HPDE6-E6E7 (cell line): Measurements from ENCODE around the gene AFF2.

ENCODE experiments used
- DNase-seq: peaks from one replicate; pipeline ENCODE4 v3.0.0; 2011; ENCODE audit warnings: missing footprints; ENCODE audit errors: extremely low spot score

AFF2 gene

DNA sequence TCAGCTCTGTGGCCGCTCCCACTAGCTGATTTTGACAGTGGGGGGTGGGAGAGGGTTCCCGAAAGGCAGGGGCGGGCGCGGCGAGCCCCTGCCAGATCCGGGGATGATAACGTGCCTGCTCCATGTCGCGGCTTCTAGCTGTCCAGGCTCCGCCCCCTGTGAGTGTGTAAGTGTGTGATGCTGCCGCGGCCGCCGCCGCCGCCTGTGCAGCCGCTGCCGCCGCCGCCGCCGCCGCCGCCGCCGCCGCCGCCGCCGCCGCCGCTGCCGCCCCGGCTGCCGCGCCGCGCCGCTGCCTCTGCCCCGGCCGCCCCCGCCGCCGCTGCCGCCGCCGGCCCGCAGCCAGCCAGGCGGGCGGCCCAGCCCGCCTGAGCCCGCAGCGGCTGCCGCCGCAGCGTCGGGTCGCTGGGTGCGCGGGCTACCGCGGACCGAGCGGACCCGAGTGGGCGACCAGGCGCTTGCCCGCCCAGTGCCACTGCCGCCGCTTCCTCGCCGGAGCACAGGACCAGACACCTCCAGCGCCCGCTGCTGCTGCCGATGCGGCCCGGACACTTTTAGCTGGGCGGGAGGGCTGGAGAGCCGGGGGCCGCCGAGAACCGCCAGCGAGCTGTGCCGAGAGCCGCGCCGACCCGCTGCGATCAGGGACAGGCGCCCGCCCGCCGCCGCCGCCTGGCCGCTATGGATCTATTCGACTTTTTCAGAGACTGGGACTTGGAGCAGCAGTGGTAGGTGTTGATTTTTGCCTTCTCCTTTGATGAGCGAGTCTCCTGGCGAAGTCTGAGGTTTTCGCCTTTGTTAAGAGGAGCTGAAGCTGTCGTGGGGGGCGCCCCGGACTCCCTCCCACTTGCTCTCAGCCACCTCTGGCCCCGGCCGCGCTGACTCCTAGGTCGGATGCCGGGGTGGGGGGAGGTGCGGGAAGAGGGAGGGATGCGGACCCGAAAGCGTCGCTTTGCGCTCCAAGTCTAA lies at the start of gene AFF2:
AFF2 (plus strand) TSS at position 195 of the 963 bp plus-strand sequence; CDS start at position 676, 481 bp downstream.
- no peak for DNase-seq

DNA sequence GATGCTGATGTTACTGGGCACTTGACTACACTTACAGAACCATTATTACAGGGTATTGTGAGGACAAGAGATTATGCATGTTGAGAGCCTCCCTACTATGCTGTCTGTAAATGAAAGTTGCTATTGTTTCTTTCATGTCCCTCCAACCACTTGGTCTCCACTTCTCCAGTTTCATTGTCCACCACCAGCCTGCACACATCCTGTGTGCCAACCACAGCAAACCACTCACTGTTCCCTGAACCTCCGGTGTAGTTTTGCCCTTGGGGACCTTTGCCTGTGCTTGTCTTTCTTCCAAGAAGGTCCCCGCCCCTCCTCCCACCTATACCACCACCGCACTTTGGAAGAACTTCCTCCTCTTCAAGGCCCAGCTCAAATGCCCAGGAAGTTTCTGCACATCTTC lies 43.1 kb upstream of the AFF2 start:
- DNase-seq, result no peak

DNA sequence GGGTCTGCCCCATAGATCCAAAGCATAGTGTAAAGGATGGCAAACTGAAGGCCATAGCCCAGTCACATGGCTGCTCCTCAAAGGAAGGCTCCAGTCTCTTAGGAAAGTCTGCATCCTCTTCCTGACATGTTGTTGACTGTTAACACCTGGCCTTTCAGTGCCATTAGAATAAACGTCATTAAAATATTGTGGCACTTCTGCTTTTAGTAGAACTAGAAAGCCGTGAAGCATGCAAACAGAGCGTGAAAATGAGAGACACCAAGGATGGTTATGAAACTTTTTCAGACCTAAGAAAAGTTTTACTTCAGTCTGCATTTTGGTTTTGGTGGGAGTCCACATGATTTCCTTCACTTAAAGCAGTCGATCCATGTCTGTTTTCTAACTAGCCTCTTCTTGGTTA lies 41.1 kb upstream of the AFF2 start:
- DNase-seq, result no peak

DNA sequence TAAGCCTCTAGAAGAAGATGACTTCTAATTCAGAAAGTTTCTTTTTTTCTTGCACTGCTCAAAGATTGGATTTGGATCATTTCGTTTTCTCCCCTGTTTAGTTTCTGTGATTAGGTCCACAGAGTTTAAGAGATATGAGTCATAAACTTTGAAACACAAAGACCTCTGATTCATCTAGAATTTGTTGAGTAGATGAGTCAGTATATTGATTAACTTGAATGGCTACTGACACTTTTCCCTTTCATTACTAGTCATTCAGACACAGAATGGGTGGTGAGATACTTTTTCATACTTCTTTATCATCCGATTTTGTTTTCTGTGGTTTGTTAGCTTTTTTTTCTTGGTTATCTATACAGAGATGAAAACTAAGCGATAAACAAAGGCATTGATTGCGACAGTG lies 34.1 kb upstream of the AFF2 start:
- no peak for DNase-seq

DNA sequence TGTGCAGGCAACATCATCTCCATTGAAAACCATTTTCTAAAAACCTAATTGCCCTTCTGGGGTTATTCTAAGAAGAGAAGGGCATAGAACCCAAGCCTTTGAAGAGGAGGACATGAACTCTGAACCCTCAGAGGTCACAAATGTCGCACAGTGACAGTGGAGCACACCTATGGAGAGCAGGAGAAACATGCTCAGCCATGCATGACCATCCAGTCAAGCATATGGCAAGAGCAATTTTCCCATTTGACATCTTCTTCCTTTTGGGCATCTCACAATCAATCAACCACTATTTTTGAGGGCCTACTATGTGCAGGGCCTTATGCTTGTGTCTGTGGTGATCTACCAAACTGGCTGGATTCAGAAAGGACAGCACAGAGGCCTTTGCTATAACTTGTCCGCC lies 30.1 kb upstream of the AFF2 start:
- DNase-seq, result no peak

DNA sequence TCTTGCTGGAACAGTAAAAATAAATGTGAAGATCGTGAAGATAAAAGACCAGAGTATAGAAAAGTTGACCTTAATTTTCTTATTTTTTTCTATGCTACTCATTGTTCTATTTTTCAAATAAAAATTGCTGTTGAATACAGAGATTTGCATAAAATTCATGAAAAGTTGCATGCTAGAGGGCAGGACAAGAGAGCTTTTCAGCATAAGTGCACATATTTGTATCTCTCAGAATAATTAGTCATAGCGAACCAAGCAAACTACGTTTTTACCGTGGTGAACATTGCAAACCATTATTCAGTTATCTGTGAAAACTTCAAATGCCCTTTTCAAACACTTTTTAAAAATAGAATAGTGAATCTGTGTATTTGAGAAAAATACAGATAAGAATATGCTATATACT lies 26.4 kb upstream of the AFF2 start:
- no peak for DNase-seq

DNA sequence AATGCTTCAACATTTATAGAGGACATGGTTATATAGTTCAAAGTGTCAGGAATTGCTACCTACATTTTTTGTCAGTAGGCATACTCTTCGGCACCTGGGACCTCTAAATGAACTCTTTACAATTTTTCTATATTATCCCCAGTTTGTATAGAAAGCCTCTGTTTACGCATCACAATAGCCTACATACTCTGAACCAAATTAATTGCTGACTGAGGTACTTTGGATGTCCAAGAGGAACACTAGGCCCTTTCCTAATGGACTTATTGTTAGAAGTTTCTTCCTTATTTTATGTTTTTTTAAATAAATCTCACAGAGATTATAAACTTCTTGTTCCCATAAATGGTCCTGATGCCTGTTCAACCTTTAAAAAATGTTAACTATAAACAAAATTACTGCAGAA lies 8.4 kb upstream of the AFF2 start:
- no peak for DNase-seq

DNA sequence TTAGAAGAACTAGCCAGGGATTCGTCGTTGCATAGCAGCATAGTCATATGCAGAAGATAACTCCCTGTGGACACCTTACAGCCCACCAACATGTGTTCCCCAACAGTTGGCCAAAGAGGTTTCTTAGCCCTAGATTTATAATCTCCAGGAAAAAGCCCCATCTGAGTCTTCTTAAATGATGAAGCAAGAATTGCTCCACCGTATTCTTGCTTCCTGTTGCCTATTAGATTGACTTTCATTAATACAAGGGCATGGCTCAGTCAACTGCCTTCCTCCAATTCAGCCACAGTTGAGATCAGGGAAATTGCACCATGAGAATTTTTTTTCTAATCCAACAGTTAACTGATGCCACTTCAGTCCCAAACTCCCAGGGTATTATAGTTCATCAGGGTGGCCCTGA lies 5.2 kb upstream of the AFF2 start:
- no peak for DNase-seq

DNA sequence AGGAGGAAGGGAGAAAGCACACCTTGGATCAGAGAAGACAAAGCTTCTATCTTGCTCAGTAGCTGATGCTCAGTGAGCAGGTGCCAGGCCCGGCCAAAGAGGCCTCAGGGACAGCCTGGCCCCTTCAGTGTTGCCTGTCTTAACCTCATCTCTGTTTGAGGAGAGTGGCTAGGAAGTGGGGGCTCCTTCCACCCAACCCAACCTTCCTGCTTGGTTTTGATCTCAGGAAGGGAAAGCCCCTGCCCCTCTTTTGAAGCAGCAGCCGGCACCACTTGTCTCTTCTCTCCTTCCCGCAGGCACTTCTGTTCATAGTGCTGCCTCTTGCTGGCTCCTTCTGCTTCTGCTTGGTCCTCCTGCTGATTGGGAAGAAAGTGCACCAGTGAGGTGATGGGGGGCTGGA lies 2.4 kb upstream of the AFF2 start:
- no peak for DNase-seq

DNA sequence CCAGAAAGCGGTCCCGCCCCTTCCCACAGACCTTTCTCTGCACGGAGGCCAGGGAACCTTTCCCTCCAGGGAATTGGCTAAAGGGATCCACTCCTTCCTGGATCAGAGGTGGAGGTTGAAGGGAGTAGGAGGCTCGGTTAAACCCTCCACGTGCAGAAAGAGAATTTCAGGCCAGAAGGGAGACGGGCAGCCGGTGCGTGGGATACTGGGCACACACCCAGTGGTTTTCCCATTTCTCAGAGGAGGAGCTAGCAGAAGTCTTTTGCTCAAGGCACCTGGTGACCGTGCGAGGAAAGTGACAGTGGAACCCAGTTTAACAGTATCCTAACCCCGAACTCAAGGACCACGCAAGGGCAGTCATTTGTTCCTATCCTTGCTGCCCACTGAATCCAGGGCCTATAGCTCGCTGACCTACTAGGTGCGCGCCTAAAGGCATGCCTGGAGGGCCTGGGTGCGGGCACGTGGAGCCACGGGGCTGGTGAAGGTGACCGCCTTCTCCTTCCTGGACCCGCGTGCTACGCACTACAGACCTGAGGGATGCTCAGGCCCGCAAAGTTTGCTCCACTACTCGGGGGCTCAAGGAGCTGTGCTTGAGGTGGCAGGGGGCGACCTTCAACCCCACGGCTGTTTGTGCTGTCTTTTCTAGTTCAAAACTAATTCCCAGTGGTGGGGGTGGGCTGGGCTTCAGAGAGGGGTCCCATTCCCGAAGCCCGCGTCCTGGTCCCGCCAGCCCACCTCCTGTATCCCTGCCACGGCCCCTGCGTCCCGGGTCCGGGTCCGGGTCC lies 587 bp upstream of the AFF2 start:
- no peak for DNase-seq

DNA sequence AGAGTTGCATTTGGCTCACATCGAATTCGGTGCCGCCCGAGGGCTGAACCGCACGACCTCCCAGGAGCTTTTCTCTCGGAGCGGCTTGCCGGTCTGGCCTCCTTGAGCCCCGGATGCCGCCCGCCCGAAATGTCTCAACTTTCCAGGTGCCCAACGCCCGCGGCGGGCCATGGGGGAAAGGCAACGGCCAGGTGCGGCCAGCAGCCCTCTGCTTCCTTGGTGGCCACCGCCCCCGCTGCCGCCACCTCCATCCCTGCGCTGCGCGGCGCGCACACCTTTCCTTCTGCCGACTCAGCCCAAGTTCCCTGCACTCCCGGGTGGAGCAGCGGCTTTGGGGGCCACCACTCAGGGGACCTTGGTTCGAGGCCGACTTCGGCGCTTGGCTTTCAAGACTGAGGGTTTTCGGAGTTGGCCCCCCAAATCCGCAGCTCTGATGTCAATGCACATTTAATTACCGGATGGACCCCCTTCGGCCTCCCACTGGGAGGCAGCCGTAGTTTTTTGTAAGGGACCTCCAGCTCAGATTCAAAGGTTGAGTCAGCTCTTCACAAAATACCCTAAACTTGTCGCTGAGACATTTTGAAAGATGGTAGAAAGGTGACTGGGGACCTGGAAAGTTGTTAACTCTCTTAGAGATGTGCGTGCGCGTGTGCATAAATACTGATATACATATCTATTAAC lies 1.1 kb downstream of the AFF2 start:
- DNase-seq, result no peak

DNA sequence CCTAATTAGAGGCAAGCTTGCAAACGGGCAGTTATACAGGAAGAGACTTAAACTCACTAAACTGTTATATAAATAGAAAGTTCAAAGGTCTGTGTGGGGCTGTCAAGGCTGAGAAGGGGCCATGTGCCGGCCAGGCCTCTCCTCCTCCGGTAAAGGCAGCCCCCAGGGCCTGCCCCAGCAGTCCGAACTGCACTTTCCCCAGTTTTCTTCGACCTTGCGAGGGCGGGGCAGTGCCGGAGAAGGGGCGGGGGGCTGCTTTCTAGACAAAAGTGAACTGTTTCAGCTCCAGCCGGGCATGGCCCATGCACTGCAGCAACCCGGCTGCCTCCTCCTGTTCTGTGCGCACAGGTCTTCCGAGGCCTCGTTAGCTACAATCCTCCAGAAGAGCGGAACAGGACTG lies 4.1 kb downstream of the AFF2 start:
- no peak for DNase-seq

DNA sequence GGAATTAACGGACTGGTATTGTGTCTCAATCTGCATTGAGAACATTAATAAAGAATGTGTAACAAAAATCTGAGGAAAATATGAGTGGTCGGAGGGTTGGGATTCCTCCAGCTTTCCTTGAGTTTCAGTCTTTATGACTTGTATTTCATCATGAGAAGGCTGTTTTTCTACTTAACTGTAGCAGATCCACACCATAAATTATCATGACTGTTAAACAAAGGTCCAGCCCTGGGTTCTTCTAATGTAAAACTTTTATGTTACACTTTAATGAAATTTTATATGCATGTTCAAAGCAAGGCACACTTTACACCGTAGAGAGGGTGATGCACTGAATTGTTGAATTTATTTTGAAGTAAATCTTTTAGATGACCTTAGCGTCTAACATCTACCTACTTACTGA lies 7.0 kb downstream of the AFF2 start:
- no peak for DNase-seq

DNA sequence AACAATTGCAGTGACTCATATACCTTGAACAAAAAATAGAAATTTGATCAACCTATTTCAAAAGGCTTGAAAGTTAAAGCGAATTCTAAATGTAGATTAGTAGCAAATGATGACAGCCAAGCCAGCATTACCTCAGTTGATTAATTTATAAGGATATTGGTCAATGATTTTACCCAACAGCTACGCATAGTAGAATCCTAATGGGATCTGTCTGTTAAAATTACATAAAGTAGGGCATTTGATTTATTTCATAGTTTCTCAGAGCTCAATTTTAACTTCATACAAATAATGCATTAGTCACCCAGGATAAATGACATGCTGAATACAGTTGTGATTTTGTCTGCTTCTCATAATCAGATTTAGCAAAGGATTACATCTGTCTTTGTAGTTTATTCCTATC lies 12.0 kb downstream of the AFF2 start:
- DNase-seq, result no peak

DNA sequence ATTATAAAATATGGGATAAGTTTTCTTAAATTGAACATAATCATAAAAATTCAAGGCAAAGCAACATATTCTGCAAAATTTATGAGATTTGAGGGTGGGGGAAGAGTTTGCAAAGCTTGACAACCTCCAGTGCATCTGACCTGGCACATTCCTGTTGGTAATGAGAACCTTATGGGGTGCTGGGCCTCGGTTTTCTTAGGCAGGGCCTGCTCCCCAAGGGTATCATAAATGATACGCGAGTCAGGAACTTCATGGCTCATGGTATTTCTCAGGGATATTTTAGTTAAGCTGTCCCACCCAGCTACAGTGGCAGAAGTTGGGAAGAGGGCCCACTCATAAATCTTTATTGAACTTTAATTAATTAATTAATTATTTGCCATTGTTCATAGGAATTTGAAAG lies 13.2 kb downstream of the AFF2 start:
- DNase-seq, result no peak

DNA sequence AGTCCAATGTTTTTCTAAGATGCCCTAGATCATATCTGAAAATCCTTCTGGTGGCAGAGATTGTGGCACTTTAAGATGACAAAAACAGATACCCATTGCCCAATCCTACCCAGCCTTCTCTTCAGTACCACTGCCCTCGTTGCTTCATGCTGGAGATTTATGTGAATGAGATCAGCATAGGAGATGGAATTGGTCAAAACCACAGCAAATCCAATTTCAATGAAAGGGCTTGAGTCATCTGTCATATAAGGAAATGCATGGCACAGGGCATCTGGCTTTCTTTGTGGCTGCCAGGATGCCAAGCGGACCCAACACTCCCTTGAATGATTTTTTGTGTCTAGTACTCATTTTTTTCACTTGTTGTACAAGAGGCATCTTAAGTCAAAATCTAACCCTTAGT lies 16.8 kb downstream of the AFF2 start:
- no peak for DNase-seq

DNA sequence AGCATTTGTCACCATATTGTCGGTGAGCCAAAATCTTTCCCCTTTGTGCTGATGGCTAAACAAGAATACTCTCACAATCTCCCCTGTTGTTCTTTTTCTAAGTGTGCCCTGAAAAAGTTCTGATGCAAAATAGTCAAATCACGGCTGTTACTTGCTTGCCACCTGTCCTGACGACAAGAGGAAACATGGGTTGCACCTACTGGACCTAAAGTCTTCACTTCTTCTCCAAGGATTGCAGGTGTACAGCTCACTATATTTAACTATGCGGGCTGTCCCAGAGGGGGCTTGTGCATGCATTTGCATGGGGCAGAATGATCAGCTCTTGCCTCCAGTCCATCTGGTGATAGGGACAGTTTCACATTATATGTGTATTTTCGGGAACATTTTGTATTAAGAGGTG lies 21.6 kb downstream of the AFF2 start:
- DNase-seq, result no peak

DNA sequence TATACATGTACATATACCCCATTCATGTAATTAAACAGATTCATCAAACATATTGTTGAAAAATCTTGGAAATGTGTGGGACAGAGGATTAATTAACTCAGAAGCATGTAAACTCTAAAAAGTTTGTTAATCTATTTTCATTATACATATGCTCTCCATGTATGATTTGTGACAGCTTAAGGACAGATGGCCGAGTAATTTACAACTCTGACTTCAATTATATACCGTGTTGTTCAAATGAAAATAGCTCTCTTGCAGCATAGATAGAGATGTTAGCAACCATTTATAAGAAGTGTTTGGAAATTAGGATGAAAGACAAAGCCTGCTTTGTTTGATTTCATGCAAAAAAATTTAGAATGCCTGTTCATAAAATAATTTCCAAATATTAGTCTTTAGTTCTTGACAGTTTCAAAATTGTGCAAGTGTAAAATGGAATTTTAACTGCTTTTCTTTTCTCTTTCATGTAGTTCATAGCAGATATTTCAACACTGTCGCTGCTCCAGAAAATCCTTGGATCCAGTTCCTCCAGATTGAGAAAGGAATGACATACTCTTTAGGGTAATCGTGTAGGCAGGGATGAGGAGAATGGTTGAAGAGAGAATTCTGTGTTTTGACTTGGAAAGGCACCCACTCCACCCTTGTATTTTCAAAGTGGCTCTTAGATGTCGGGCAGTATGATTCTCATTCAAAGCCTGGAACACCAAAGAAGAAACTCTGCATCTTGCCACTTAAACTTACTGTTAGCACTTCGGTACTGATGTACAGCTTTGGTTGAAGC lies 23.1 kb downstream of the AFF2 start:
- no peak for DNase-seq

DNA sequence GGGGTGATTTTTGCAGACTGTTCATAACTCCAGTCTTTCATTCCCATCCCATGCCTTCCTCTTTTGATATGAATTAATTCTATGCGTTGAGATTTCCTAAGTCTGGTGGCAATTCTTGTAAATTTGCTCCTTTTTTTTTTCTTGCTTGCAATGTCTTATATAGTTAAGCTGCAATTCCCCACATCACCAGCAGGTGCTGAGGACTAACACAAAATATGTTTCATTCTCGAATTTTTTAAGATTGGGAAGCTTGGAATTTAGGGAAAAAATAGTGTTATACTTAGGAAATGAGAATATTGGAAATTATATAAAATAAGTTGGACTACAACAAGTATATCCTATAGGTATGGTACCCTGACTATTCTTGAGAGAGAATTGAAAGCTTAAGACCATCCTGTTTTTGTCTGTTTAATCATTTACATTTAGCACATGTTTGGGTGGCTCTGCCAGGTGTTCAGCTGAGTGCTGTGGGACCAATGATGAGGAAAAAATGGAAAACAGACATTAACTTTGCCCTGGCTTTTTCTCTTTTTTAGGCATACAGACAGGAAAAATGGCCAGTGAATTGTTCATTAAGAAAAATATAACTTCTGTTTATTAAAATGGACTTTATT lies 30.2 kb downstream of the AFF2 start:
- DNase-seq, result no peak

DNA sequence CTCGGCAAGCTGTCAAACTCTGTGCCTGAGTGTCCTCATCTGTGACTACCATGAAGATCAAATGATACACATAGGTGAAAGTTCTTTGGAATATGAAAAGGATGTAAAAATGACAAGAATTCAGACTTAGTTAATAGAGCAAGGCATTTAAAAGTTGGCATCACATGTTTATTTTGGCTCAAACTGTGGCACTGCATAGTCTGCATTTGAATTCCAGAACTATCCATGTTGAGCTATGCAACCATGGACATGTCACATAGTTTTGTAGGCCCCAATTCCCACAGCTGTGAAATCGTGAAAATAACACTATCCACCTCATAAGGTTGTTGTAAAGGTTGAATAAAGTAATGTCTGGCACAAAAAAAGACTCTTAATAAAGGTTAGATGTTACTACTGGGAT lies 33.9 kb downstream of the AFF2 start:
- DNase-seq, result no peak

DNA sequence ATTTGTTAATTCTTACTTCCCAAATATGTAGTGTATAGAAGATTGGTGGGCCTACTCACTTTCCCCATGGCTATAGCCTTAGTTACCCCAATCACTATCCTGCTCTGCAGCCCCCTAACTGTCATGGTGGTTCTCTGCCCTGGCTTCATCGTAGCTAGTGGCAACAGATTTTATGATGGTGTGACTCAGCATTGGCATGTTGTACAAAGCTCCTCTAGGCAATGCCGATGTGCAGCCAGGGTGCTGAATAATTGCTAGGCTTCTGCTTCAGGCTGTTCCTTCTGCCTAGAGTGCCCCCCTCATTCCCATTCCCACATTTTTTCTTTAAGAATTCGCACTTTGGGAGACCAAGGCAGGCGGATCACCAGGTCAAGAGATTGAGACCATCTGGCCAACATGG lies 35.2 kb downstream of the AFF2 start:
- no peak for DNase-seq
